A549 (cell line): ENCODE results near the gene UGT1A10. TPM values are rescaled to one million over a fixed set of nuclear protein-coding genes. Genes with fewer than 3 reads are reported as not detected.
A peak's percentile ranks its signal among the peaks of the same experiment; 100 is the strongest.

Experiments
- BHLHE40 ChIP-seq: IDR thresholded peaks from 2 replicates; pipeline ENCODE4 v1.6.1; 2012; ENCODE audit warnings: low read depth, low read length, inconsistent platforms
- CBX2 ChIP-seq: fragments of 200-600 bp; sonication (generic); IDR thresholded peaks from 2 replicates; pipeline ENCODE4 v1.6.1; 2016; ENCODE audit warnings: low read depth, mild to moderate bottlenecking, borderline replicate concordance
- CBX8 ChIP-seq: fragments of 200-600 bp; sonication (generic); IDR thresholded peaks from 2 replicates; pipeline ENCODE4 v1.6.1; 2016
- CEBPB ChIP-seq, 2 experiments: fragments of >200 bp in 1 of 2; sonication (Bioruptor Twin) in 1 of 2; formaldehyde crosslinking in 1 of 2; IDR thresholded peaks; 2 replicates each; pipeline ENCODE4 v1.6.1; 2012 to 2016
- CHD2 ChIP-seq: fragments of 150-350 bp; IDR thresholded peaks from 2 replicates; pipeline ENCODE4 v1.6.1; 2014; ENCODE audit warnings: low read length; ENCODE audit not compliant: partially characterized antibody
- CHD4 ChIP-seq: fragments of 200-600 bp; sonication (generic); IDR thresholded peaks from 2 replicates; pipeline ENCODE4 v1.6.1; 2016; ENCODE audit warnings: antibody characterized with exemption, mild to moderate bottlenecking, borderline replicate concordance
- E2F6 ChIP-seq: IDR thresholded peaks from 2 replicates; pipeline ENCODE4 v1.6.1; 2012; ENCODE audit warnings: low read depth, borderline replicate concordance
- EHF ChIP-seq: fragments of 250-450 bp; sonication (Bioruptor Pico); IDR thresholded peaks from 2 replicates; pipeline ENCODE4 v1.5.0; 2020; ENCODE audit warnings: mild to moderate bottlenecking
- EP300 ChIP-seq, 2 experiments: fragments of >200 bp; sonication (Bioruptor Twin); formaldehyde crosslinking; IDR thresholded peaks; 2 replicates in 1 of 2; 3 replicates in 1 of 2; pipeline ENCODE4 v1.6.1; 2016 to 2017
- FOXS1 ChIP-seq: fragments of 250-450 bp; sonication (Bioruptor Pico); IDR thresholded peaks from 2 replicates; pipeline ENCODE4 v1.5.0; 2020; ENCODE audit warnings: mild to moderate bottlenecking, moderate library complexity
- HEYL ChIP-seq: fragments of 250-450 bp; sonication (Bioruptor Pico); IDR thresholded peaks from 2 replicates; pipeline ENCODE4 v1.8.0; 2021; ENCODE audit warnings: mild to moderate bottlenecking, moderate library complexity
- HOXA7 ChIP-seq: fragments of 250-450 bp; sonication (Bioruptor Pico); IDR thresholded peaks from 2 replicates; pipeline ENCODE4 v1.5.0; 2020; ENCODE audit warnings: mild to moderate bottlenecking, moderate library complexity
- HOXB5 ChIP-seq: fragments of 250-450 bp; sonication (Bioruptor Pico); IDR thresholded peaks from 2 replicates; pipeline ENCODE4 v1.5.0; 2020; ENCODE audit warnings: mild to moderate bottlenecking, moderate library complexity
- KDM5A ChIP-seq: fragments of 200-600 bp; sonication (generic); IDR thresholded peaks from 2 replicates; pipeline ENCODE4 v1.6.1; 2016; ENCODE audit warnings: antibody characterized with exemption, mild to moderate bottlenecking
- MAFK ChIP-seq: fragments of 450-650 bp; IDR thresholded peaks from 2 replicates; pipeline ENCODE4 v1.6.1; 2014; ENCODE audit not compliant: partially characterized antibody
- MYC ChIP-seq: IDR thresholded peaks from 2 replicates; pipeline ENCODE4 v1.6.1; 2012; ENCODE audit warnings: mild to moderate bottlenecking, inconsistent platforms, low read length, improper control_type of control experiment, borderline replicate concordance
- NFE2L2 ChIP-seq: fragments of 150-350 bp; conservative IDR thresholded peaks from 2 replicates; pipeline ENCODE4 v1.6.1; 2014; ENCODE audit warnings: low read length
- NPAS2 ChIP-seq: fragments of 250-450 bp; sonication (Bioruptor Pico); IDR thresholded peaks from 2 replicates; pipeline ENCODE4 v1.8.0; 2022; ENCODE audit warnings: mild to moderate bottlenecking, moderate library complexity, borderline replicate concordance
- PBX3 ChIP-seq: IDR thresholded peaks from 2 replicates; pipeline ENCODE4 v1.6.1; 2012
- POLR2A ChIP-seq: IDR thresholded peaks from 2 replicates; pipeline ENCODE4 v1.6.1; 2012; ENCODE audit warnings: mild to moderate bottlenecking, low read length
- POLR2AphosphoS2 ChIP-seq: conservative IDR thresholded peaks from 2 replicates; pipeline ENCODE4 v1.6.1; 2012; ENCODE audit warnings: low read length, improper control_type of control experiment, inconsistent platforms
- RARB ChIP-seq: fragments of 250-450 bp; sonication (Bioruptor Pico); IDR thresholded peaks from 2 replicates; pipeline ENCODE4 v1.8.0; 2021; ENCODE audit warnings: mild to moderate bottlenecking, moderate library complexity
- RCOR1 ChIP-seq: fragments of 150-350 bp; IDR thresholded peaks from 2 replicates; pipeline ENCODE4 v1.6.1; 2014; ENCODE audit warnings: antibody characterized with exemption, low read length, low read depth
- RFX5 ChIP-seq: fragments of 450-650 bp; IDR thresholded peaks from 2 replicates; pipeline ENCODE4 v1.7.1; 2014; ENCODE audit warnings: antibody characterized with exemption, mild to moderate bottlenecking, moderate library complexity
- RNF2 ChIP-seq: fragments of 200-600 bp; sonication (generic); IDR thresholded peaks from 2 replicates; pipeline ENCODE4 v1.6.1; 2016; ENCODE audit warnings: low read depth, mild to moderate bottlenecking, antibody characterized with exemption, moderate library complexity, borderline replicate concordance
- SREBF2 ChIP-seq: fragments of 450-650 bp; IDR thresholded peaks from 2 replicates; pipeline ENCODE4 v1.6.1; 2014; ENCODE audit warnings: mild to moderate bottlenecking, moderate library complexity
- TP53 ChIP-seq: fragments of 250-450 bp; sonication (Bioruptor Pico); IDR thresholded peaks from 2 replicates; pipeline ENCODE4 v1.5.0; 2021; ENCODE audit warnings: mild to moderate bottlenecking, moderate library complexity
- USF2 ChIP-seq: fragments of 450-650 bp; IDR thresholded peaks from 2 replicates; pipeline ENCODE4 v1.6.1; 2014; ENCODE audit warnings: antibody characterized with exemption
- ZC3H11A ChIP-seq: fragments of 450-650 bp; IDR thresholded peaks from 2 replicates; pipeline ENCODE4 v1.6.1; 2014; ENCODE audit warnings: antibody characterized with exemption, mild to moderate bottlenecking
- ZFP36 ChIP-seq: fragments of 450-650 bp; IDR thresholded peaks from 2 replicates; pipeline ENCODE4 v1.6.1; 2014; ENCODE audit warnings: borderline replicate concordance; ENCODE audit not compliant: partially characterized antibody
- ZNF302 ChIP-seq: fragments of 250-450 bp; sonication (Bioruptor Pico); IDR thresholded peaks from 2 replicates; pipeline ENCODE4 v1.9.0; 2021; ENCODE audit warnings: inconsistent platforms, mild to moderate bottlenecking, moderate library complexity
- polyA plus RNA-seq, 4 experiments: library from polyadenylated mRNA; depleted of rRNA in 3 of 4; stranded (reverse); fragments of >200 nt; fragmentation: RNase III in 1 of 4; extraction: RNeasy Plus Mini Kit Qiagen cat#74134 plus additional on column Dnase treatment in 1 of 4; gene quantifications; 2 replicates in 3 of 4; 3 replicates in 1 of 4; pipeline ENCODE4 v1.2.3, GENCODE V29; 2011 to 2017
- TF ChIP-seq, protein P1 (sequence below): fragments of 250-450 bp; sonication (Bioruptor Pico); IDR thresholded peaks from 2 replicates; pipeline ENCODE4 v1.5.0; 2021; ENCODE audit warnings: mild to moderate bottlenecking, moderate library complexity, borderline replicate concordance
- TF ChIP-seq, protein P2 (sequence below): fragments of >200 bp; sonication (Bioruptor Twin); formaldehyde crosslinking; IDR thresholded peaks from 2 replicates; pipeline ENCODE4 v1.6.1; 2016
- TF ChIP-seq, protein P3 (sequence below): fragments of 200-600 bp; sonication (generic); IDR thresholded peaks from 2 replicates; pipeline ENCODE4 v1.6.1; 2016; ENCODE audit warnings: antibody characterized with exemption, mild to moderate bottlenecking, moderate library complexity
- TF ChIP-seq, protein P4 (sequence below): IDR thresholded peaks from 2 replicates; pipeline ENCODE4 v1.6.1; 2012

The UGT1A10 gene
- polyA plus RNA-seq, 2 of the 4 experiments (the other 2 are of a cell fraction): 0.10 TPM; not detected in 1

GRCh38 chr2:233699424-233700027 lies 63.3 kb downstream of the UGT1A10 start (continued):
- TF ChIP-seq CEBPB (IDR thresholded peaks at IDR 0.05) (peak; percentile 62 to 83; a peak in 3 of 4 replicates), CHD4 (no peak), EP300 (IDR thresholded peaks at IDR 0.05) (no peak), RFX5 (no peak), E2F6 (peak; percentile 16; the same call in 1 of the 2 replicates), CHD2 (no peak), CBX2 (no peak), RNF2 (no peak), CBX8 (no peak), HOXA7 (peak; percentile 73; the same call in 1 of the 2 replicates), ZFP36 (no peak), USF2 (no peak), NFE2L2 (no peak), HEYL (peak; percentile 20; the same call in 1 of the 2 replicates), NPAS2 (CRISPR knock-in tag) (no peak), HOXB5 (peak; percentile 87), MYC (no peak), SREBF2 (no peak), POLR2AphosphoS2 (no peak), PBX3 (no peak), TP53 (no peak), RCOR1 (no peak), BHLHE40 (no peak), FOXS1 (CRISPR knock-in tag) (peak; percentile 20; the same call in 1 of the 2 replicates), ZC3H11A (no peak), ZNF302 (CRISPR knock-in tag) (no peak), POLR2A (no peak), KDM5A (no peak), EHF (CRISPR knock-in tag) (peak; percentile 65), RARB (CRISPR knock-in tag) (peak; percentile 70; the same call in 1 of the 2 replicates), MAFK (no peak)
- TF ChIP-seq, protein P1, sequence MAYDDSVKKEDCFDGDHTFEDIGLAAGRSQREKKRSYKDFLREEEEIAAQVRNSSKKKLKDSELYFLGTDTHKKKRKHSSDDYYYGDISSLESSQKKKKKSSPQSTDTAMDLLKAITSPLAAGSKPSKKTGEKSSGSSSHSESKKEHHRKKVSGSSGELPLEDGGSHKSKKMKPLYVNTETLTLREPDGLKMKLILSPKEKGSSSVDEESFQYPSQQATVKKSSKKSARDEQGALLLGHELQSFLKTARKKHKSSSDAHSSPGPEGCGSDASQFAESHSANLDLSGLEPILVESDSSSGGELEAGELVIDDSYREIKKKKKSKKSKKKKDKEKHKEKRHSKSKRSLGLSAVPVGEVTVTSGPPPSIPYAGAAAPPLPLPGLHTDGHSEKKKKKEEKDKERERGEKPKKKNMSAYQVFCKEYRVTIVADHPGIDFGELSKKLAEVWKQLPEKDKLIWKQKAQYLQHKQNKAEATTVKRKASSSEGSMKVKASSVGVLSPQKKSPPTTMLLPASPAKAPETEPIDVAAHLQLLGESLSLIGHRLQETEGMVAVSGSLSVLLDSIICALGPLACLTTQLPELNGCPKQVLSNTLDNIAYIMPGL (CRISPR knock-in tag): 0 out of 2 replicates have a peak, but pooled peaks have one; percentile 79
- TF ChIP-seq, protein P2, sequence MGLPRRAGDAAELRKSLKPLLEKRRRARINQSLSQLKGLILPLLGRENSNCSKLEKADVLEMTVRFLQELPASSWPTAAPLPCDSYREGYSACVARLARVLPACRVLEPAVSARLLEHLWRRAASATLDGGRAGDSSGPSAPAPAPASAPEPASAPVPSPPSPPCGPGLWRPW: no peak; the same call in 1 of the 2 replicates
- TF ChIP-seq, protein P3, sequence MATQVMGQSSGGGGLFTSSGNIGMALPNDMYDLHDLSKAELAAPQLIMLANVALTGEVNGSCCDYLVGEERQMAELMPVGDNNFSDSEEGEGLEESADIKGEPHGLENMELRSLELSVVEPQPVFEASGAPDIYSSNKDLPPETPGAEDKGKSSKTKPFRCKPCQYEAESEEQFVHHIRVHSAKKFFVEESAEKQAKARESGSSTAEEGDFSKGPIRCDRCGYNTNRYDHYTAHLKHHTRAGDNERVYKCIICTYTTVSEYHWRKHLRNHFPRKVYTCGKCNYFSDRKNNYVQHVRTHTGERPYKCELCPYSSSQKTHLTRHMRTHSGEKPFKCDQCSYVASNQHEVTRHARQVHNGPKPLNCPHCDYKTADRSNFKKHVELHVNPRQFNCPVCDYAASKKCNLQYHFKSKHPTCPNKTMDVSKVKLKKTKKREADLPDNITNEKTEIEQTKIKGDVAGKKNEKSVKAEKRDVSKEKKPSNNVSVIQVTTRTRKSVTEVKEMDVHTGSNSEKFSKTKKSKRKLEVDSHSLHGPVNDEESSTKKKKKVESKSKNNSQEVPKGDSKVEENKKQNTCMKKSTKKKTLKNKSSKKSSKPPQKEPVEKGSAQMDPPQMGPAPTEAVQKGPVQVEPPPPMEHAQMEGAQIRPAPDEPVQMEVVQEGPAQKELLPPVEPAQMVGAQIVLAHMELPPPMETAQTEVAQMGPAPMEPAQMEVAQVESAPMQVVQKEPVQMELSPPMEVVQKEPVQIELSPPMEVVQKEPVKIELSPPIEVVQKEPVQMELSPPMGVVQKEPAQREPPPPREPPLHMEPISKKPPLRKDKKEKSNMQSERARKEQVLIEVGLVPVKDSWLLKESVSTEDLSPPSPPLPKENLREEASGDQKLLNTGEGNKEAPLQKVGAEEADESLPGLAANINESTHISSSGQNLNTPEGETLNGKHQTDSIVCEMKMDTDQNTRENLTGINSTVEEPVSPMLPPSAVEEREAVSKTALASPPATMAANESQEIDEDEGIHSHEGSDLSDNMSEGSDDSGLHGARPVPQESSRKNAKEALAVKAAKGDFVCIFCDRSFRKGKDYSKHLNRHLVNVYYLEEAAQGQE: no peak
- TF ChIP-seq, protein P4, sequence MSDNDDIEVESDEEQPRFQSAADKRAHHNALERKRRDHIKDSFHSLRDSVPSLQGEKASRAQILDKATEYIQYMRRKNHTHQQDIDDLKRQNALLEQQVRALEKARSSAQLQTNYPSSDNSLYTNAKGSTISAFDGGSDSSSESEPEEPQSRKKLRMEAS: no peak
